DOHH2 (cell line): ENCODE results near the gene SIGLEC6.

Experiments
- EZH2phosphoT487 ChIP-seq: fragments of 200-600 bp; sonication (generic); IDR thresholded peaks from 2 replicates; pipeline ENCODE4 v1.6.1; 2017; ENCODE audit warnings: borderline replicate concordance, mild to moderate bottlenecking, antibody characterized with exemption, low read length, moderate library complexity, mixed read lengths
- TF ChIP-seq, protein P1 (sequence below): fragments of 200-600 bp; sonication (generic); IDR thresholded peaks from one replicate; pipeline ENCODE4 v1.5.1; 2014; ENCODE audit warnings: antibody characterized with exemption, mild to moderate bottlenecking, low read depth, low read length; ENCODE audit not compliant: poor library complexity, severe bottlenecking

DNA sequence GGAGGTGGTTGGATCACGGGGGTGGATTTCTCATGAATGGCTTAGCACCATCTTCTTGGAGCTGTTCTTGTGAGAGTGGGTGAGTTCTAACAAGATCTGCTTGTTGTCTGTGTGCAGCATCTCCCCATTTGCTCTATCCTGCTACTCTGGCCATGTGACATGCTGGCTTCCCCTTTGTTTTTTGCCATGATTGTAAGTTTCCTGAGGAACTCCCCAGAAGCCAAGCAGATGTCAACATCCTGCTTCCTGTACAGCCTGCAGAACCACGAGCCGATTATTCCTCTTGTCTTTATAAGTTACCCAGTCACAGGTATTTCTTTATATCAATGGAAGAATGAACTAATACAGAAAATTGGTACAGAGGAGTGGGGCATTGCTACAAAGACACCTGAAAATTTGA lies 27.6 kb downstream of the SIGLEC6 start:
- TF ChIP-seq, protein P1, sequence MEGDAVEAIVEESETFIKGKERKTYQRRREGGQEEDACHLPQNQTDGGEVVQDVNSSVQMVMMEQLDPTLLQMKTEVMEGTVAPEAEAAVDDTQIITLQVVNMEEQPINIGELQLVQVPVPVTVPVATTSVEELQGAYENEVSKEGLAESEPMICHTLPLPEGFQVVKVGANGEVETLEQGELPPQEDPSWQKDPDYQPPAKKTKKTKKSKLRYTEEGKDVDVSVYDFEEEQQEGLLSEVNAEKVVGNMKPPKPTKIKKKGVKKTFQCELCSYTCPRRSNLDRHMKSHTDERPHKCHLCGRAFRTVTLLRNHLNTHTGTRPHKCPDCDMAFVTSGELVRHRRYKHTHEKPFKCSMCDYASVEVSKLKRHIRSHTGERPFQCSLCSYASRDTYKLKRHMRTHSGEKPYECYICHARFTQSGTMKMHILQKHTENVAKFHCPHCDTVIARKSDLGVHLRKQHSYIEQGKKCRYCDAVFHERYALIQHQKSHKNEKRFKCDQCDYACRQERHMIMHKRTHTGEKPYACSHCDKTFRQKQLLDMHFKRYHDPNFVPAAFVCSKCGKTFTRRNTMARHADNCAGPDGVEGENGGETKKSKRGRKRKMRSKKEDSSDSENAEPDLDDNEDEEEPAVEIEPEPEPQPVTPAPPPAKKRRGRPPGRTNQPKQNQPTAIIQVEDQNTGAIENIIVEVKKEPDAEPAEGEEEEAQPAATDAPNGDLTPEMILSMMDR, result no peak
- TF ChIP-seq EZH2phosphoT487, result no peak
